ENCODE results near the gene BTBD2.

- TF ChIP-seq GATA3 (IDR thresholded peaks at IDR 0.05; ENCODE audit: low read depth, low read length), result no peak
- no peak for TF ChIP-seq GATA2 (IDR thresholded peaks at IDR 0.05; ENCODE audit: low read depth, low read length)
Measured at GRCh38 chr19:1975162-1975480, 40.4 kb downstream of the BTBD2 start.

Data from SH-SY5Y (cell line).